AG04450 (cell line): ENCODE data around the gene RIPOR2. TPM values are rescaled to one million over a fixed set of nuclear protein-coding genes. Genes with fewer than 3 reads are reported as not detected.

Experiments
- CTCF ChIA-PET: fragments of 300-600, 350-600 bp; formaldehyde crosslinking; extraction: SDS; loops from one replicate; lab custom pipeline; 2022; ENCODE audit warnings: antibody characterized with exemption, inconsistent platforms; lab: Charles Lee
- POLR2A ChIA-PET: fragments of 350-600 bp; formaldehyde crosslinking; extraction: SDS; loops from one replicate; lab custom pipeline; 2021; ENCODE audit warnings: antibody characterized with exemption, inconsistent platforms; lab: Yijun Ruan, JAX
- DNase-seq: peaks from one replicate; pipeline ENCODE4 v3.0.0-alpha.2; 2011; ENCODE audit warnings: low read depth, low spot score
- H3K27ac ChIP-seq: one replicate; pipeline ENCODE4 v1.5.1; 2012; ENCODE audit warnings: low read depth, low read length, control low read depth
- H3K27me3 ChIP-seq: one replicate; pipeline ENCODE4 v1.6.0; 2012; ENCODE audit warnings: low read length; ENCODE audit not compliant: control insufficient read depth, insufficient read depth
- H3K4me3 ChIP-seq: 2 replicates; pipeline ENCODE4 v1.5.1; 2011; ENCODE audit warnings: mild to moderate bottlenecking, low read depth, low read length, control low read depth
- H3K9me3 ChIP-seq: 2 replicates; pipeline ENCODE4 v1.5.1; 2012; ENCODE audit warnings: low read length; ENCODE audit not compliant: control insufficient read depth, insufficient read depth
- polyA plus RNA-seq: library from polyadenylated mRNA; depleted of rRNA; stranded (reverse); fragments of >200 nt; gene quantifications from 2 replicates; pipeline ENCODE4 v1.2.3, GENCODE V29; 2011
- TF ChIP-seq, protein P1 (sequence below): IDR thresholded peaks from 2 replicates; pipeline ENCODE4 v1.5.1; 2011; ENCODE audit warnings: low read depth, low read length, control low read depth, inconsistent platforms

The RIPOR2 gene
- polyA plus RNA-seq, 1 experiment: 7.3 TPM

DNA sequence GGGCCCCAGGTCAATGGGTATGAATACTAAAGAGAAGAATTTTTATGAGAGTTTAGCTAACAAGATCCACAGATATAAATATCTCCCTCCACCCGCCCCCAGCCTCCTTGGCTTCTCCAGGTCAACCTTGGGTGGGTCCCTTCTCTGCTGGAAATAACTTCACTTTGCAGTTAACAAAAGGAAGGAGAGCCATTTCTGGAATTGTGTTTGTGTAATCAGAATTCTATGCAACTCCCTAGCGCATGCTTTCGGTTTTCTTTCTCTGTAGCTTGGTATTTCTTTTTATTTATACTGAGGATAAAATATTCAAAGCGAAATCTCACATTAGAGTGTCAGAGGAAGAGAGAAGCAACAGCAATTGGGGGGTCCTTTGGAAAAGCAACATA is 27.1 kb downstream of the RIPOR2 start:
- Histone ChIP-seq H3K27me3 (peaks cover 2% of the 10 kb centered on the region), H3K4me3 (no peak overlapping the region; the same call in 1 of the 2 replicates), H3K9me3 (peaks cover 5% of the 10 kb centered on the region; the same call in 1 of the 2 replicates), H3K27ac (no peak overlapping the region)
- POLR2A ChIA-PET: no interaction called here
- TF ChIP-seq, protein P1, sequence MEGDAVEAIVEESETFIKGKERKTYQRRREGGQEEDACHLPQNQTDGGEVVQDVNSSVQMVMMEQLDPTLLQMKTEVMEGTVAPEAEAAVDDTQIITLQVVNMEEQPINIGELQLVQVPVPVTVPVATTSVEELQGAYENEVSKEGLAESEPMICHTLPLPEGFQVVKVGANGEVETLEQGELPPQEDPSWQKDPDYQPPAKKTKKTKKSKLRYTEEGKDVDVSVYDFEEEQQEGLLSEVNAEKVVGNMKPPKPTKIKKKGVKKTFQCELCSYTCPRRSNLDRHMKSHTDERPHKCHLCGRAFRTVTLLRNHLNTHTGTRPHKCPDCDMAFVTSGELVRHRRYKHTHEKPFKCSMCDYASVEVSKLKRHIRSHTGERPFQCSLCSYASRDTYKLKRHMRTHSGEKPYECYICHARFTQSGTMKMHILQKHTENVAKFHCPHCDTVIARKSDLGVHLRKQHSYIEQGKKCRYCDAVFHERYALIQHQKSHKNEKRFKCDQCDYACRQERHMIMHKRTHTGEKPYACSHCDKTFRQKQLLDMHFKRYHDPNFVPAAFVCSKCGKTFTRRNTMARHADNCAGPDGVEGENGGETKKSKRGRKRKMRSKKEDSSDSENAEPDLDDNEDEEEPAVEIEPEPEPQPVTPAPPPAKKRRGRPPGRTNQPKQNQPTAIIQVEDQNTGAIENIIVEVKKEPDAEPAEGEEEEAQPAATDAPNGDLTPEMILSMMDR: no peak
- DNase-seq: no peak
- CTCF ChIA-PET: interaction anchor here (0.8 to 1.3 kb wide), 2 partner anchors 83 to 162 kb away, joined by 3 to 6 read pairs; no protein-coding TSS in a partner anchor

DNA sequence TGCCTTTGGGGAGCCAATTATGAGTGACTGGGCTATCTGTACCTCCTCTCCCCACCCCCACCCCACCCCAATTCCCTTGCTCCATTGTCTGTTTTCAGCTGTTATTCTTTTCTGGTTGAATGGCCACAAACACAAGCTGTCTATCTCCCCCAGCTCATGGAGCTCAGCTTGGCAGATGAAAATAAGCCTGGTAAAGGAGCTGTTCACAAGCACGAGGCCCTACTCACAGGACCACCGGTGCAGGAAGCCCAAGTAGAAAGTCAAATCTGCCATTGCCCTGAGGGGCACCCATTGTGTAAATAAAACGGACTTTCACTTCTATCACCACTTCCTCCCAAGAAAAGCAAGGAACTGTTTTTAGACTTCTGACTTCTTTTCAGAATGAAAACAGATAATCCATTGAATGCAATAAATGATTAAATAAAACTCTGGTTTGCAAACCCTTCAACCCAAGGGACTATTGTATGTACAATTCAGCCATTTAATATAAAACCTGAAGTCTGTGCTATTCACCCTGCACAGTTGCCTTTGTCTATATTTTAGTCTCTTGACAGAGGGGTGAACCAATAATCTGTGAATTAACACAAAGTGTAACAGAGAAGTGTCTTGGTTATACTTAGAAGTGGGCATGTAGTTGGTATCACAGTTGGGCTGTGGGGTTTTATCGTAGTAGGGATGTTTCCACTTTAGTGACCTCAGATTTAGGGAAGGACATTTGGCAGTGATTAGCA is 27.7 kb downstream of the RIPOR2 start:
- H3K4me3 ChIP-seq: no peak overlapping the region
- no peak for DNase-seq
- TF ChIP-seq, protein P1: no peak
- peaks cover 2% of the 10 kb centered on the region for H3K27me3 ChIP-seq
- CTCF ChIA-PET: no interaction called here
- H3K27ac ChIP-seq: no peak overlapping the region
- POLR2A ChIA-PET: no interaction called here
- H3K9me3 ChIP-seq: peaks cover 6% of the 10 kb centered on the region; the same call in 1 of the 2 replicates

DNA sequence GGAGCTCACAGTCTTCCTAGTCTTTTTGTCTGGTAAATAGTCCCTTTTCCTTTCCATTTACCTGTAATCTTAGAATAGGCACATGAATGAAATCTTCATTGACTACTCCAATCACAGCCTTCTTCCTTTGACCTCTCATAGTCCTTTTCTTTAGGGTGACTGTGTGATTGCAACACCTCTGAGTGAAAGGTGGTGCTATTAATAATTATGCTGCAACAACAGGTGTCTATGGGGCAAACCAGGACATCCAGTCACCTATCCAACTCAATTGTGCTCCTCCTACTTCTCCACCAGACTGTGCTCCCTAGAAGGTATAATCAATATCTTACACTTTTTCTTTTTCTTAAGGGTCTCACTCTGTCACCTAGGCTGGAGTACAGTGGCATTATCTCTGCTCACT is 29.4 kb downstream of the RIPOR2 start:
- no peak overlapping the region for H3K4me3 ChIP-seq
- TF ChIP-seq, protein P1: no peak
- ChIA-PET CTCF (no interaction called here), POLR2A (no interaction called here)
- peaks cover 2% of the 10 kb centered on the region for H3K27me3 ChIP-seq
- no peak for DNase-seq
- no peak overlapping the region for H3K27ac ChIP-seq
- peaks cover 9% of the 10 kb centered on the region; the same call in 1 of the 2 replicates for H3K9me3 ChIP-seq

DNA sequence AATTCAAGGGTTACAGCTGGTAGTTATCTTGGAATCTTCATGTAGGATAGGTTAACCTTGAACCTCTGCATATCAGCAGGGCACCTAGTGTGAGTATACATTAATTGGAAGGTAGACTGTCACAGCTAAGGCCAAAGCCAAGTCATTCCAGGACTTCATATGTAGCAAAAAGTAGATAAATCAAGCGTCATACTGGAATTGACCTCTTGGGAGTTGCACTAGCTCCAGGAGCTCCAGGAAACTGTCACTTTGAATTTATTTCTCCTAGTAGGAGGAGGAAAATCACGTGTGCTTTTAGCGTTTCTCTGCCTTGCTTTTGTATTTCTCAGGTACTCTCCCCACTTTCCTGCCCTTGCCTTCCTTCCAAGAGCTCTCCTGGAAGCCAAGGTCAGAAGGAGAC is 30.3 kb downstream of the RIPOR2 start:
- no peak for DNase-seq
- ChIA-PET POLR2A (no interaction called here), CTCF (no interaction called here)
- H3K27ac ChIP-seq: no peak overlapping the region
- TF ChIP-seq, protein P1: no peak
- peaks cover 9% of the 10 kb centered on the region; the same call in 1 of the 2 replicates for H3K9me3 ChIP-seq
- no peak overlapping the region for H3K4me3 ChIP-seq
- no peaks in the 10 kb centered on the region for H3K27me3 ChIP-seq

DNA sequence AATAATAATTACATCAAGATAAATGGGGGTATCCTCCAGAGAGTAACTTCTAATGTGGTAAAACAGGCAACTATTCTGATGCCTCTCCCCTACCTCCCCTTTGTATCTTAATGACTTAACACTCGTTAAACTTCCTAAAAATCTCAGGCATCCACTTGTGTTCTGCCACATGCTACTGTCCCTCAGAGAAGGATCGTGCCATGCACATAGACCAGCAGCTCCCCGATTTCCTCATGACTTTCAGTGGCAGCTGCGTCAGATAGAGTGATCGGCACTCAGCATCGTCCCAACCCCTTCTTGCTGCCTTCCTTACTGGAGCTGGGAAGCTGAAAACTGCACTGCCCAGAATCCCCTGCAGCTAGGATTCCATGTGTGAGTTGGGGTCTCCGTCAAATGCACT is 32.1 kb downstream of the RIPOR2 start:
- Histone ChIP-seq H3K4me3 (no peak overlapping the region), H3K27me3 (no peaks in the 10 kb centered on the region), H3K27ac (no peak overlapping the region), H3K9me3 (peaks cover 9% of the 10 kb centered on the region; the same call in 1 of the 2 replicates)
- ChIA-PET CTCF (no interaction called here), POLR2A (no interaction called here)
- DNase-seq: no peak
- TF ChIP-seq, protein P1: no peak
